HG02571 (cell line): ENCODE measurements around the gene GPC5.
"Not testable (repeated sequence)": the region's sequence is repeated elsewhere in the genome, so short reads cannot be mapped to it uniquely, and the experiment has no call there.

Experiments used
- ATAC-seq: cut with Tn5 transposase; IDR thresholded peaks from one replicate; pipeline ENCODE4 v1.9.1; 2021; ENCODE audit warnings: mild to moderate bottlenecking, moderate library complexity; ENCODE audit not compliant: unreplicated experiment

The GPC5 gene

DNA sequence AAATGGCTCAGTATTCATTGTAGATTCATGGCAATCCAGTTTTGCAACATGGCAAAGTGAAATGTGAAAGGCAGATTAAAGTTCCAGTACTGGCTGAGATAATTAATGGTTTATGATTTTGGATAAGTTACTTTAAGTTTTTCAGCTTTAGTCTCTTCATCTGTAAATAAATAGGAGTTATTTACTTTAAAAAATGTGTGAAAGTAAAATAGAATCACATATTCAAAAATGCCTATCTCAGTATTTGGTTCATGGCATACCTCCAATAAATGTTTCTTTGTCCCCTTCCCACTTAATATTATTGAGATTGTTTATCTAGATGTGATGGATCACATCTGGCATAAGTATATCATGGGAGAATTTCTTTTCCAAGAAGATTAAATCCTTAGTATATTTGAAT, 426.0 kb downstream of the GPC5 start:
- no peak for ATAC-seq

GRCh38 chr13:91825516-91825915, 427.1 kb downstream of the GPC5 start:
- ATAC-seq, result no peak

DNA sequence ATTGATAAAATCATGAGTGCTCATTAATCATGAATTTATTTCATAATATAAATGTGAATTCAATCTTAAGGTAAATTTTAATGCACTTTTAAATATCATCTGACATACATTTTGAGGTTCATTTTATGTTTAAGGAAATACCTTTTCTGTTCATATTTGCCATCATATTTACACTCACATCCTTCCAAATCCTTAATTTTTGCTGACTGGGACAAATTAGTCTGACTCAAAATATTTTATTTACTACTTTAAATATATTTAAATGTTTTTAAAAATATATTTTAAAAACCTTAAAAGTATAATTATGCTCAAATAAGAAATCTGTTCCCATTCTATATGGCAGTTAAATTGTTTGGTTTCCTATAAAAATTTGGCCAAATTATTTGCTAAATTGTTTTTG, 438.1 kb downstream of the GPC5 start:
- no peak for ATAC-seq

GRCh38 chr13:91845612-91846011, 447.2 kb downstream of the GPC5 start:
- no peak for ATAC-seq

DNA sequence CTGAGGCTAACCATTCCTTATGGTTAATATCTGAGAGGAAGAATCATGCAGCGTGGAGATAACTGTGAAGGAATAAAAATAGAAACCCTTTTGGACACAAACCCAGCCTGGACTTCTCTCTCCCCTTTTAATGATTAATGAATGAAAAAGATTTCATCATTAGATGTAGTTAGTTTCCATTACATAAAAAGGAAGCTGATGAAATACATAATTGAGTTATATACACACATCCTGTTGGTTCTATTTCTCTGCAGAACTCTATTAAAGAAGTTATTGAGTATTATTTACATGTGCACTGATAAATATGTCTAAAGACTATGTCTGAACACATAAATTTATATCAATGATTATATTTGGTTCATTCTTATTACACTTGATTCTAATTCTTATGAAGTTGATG, 465.3 kb downstream of the GPC5 start:
- no peak for ATAC-seq

GRCh38 chr13:91868351-91868750, 469.9 kb downstream of the GPC5 start:
- no peak for ATAC-seq

GRCh38 chr13:91878491-91878890, 480.1 kb downstream of the GPC5 start:
- no peak for ATAC-seq

- ATAC-seq, result no peak
These were observed 480.9 kb downstream of the GPC5 start for GRCh38 chr13:91879360-91879759.

- ATAC-seq, result no peak
These were observed 484.5 kb downstream of the GPC5 start for GRCh38 chr13:91882918-91883317.

DNA sequence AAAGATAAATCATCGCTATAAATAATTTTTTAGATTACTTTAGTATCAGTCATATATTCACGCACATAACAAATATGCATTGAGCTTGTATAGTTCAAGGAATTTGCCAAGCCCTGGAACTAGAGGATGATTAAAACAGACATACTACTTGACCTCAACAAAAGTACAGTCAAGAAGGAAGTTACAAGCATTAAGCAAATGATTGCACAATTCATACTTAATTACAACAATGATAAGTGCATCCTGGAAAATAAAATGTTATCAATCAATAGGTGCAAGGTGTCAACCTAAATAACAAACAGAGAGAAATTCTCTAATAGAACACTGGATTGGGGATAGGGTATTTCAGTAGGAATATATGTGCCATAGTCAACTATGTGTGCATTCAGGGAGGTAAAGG, 491.2 kb downstream of the GPC5 start:
- ATAC-seq, result no peak

GRCh38 chr13:91891141-91891540, 492.7 kb downstream of the GPC5 start:
- no peak for ATAC-seq

DNA sequence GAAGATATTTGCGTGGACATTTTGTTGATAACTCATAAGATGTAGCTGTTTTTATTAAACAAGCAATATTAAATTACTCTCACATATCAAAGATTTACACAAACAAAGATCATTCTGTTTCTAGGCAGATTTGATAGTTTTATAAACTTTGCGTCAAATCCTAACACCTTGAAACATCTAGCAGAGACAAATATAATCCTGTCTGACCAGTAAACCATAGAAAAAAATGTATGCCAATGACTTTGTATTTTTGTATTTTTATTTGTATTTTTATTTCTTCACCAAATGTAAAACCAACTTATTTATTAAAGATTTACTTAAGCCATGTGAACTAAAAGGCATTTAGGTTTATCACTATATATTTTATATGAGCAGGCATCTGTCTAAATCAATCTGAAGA, 494.6 kb downstream of the GPC5 start:
- no peak for ATAC-seq

- no peak for ATAC-seq
These were observed 495.9 kb downstream of the GPC5 start for GRCh38 chr13:91894316-91894715.

DNA sequence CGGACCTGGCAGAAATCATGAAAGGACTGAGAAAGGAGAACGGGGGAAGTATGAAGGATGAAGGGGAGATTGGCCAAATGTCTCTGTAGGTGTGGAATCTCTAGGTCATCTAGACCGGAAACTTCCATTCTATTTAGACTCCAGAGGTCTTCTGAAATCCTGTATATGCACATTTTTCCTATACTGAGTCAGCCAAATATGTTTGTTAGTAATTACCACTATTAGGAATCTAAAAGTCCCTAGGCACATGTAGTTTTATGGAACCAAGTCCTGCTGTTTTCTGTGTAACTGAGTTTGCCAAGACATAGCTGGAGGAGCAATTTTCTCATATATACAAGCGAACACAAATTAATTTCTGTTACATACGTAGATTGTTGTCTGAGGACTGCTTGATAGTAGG, 498.1 kb downstream of the GPC5 start:
- ATAC-seq, result no peak

GRCh38 chr13:91898986-91899385, 500.6 kb downstream of the GPC5 start:
- not testable (repeated sequence) for ATAC-seq

GRCh38 chr13:91902291-91902690, 503.9 kb downstream of the GPC5 start:
- no peak for ATAC-seq

- peak; percentile 61 for ATAC-seq
These were observed 505.6 kb downstream of the GPC5 start for GRCh38 chr13:91904005-91904404.

GRCh38 chr13:91904597-91904996, 506.2 kb downstream of the GPC5 start:
- ATAC-seq, result no peak

DNA sequence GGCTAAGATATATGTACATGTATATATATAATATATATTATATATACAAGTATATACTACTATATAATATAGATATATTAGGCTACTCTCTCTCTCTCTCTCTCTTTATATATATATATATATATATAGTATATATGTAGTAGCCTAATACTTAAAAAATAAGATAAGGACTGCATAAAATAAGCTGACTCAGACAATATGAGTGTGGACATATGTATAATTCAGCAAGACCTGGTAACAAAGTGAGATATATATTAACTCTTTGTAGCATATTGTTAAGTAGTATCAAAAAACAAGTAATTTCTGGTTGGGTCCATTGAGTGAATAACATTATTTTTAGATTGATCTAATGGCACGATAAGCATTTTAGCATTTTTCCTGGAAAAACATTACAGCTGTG, 509.0 kb downstream of the GPC5 start:
- no peak for ATAC-seq

- no peak for ATAC-seq
These were observed 511.2 kb downstream of the GPC5 start for GRCh38 chr13:91909617-91910016.

DNA sequence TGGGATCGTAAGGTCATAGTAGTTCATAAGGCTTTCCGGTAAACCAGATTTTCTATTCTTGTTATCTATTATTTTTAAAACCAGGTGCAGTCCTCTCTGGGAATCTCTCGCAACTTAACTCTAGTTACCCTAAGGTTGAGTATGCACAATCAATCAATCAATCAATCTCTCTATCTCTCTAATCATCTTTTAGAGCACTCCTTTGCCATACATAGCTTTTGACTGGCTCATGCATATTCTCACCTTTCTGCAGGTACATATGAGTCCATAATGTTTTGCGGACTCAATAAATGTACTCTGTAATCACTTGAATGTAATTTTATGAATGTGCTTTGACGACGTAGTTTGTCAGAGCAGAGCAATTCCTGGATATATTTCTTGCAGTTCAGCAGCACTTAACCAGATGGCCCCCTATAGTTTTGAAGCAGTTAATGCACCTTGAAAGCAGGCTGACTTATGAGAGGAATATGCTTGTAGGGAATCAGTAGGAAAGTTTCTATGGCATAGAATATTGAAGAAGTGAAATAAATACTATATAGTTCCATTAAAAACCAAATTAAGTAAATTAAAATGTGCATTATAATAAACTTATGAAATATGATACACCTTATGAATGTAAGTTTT, 524.7 kb downstream of the GPC5 start:
- no peak for ATAC-seq

GRCh38 chr13:91930687-91931086, 532.3 kb downstream of the GPC5 start:
- no peak for ATAC-seq

- ATAC-seq, result no peak
These were observed 535.9 kb downstream of the GPC5 start for GRCh38 chr13:91934354-91934753.
